ENCODE results near the gene DHRS7B. TPM values are rescaled to one million over a fixed set of nuclear protein-coding genes. Genes with fewer than 3 reads are reported as not detected.
"Not testable (repeated sequence)": the region's sequence is repeated elsewhere in the genome, so short reads cannot be mapped to it uniquely, and the experiment has no call there.

Gene DHRS7B
- polyA plus RNA-seq, 1 experiment, result 12.5 TPM

GRCh38 chr17:21106316-21106715 lies 20.4 kb upstream of the DHRS7B start:
- H3K4me3 ChIP-seq (ENCODE audit: low read depth, low read length), result no peak overlapping the region
- peaks cover 8% of the 10 kb centered on the region for H3K27me3 ChIP-seq (ENCODE audit: control insufficient read depth, insufficient read depth, low read length)
- POLR2A ChIA-PET, result no interaction called here
- CTCF ChIA-PET, result interaction anchor here (3.6 kb wide), 1 partner anchor 13 kb away, joined by 33 read pairs; no protein-coding TSS in a partner anchor
- no peak for TF ChIP-seq CTCF (IDR thresholded peaks at IDR 0.05; ENCODE audit: low read depth, low read length)
- no peaks in the 10 kb centered on the region for H3K9me3 ChIP-seq (ENCODE audit: control insufficient read depth, insufficient read depth, low read length)
- no peak overlapping the region for H3K27ac ChIP-seq (ENCODE audit: low read depth, low read length)
- no peak for DNase-seq (ENCODE audit: low read depth, low spot score)

GRCh38 chr17:21107067-21107650 lies 19.6 kb upstream of the DHRS7B start:
- H3K27me3 ChIP-seq (ENCODE audit: control insufficient read depth, insufficient read depth, low read length); H3K27ac ChIP-seq (ENCODE audit: low read depth, low read length); DNase-seq (ENCODE audit: low read depth, low spot score); H3K9me3 ChIP-seq (ENCODE audit: control insufficient read depth, insufficient read depth, low read length); POLR2A ChIA-PET; H3K4me3 ChIP-seq (ENCODE audit: low read depth, low read length): not testable (repeated sequence)
- CTCF ChIA-PET, result interaction anchor here (3.6 kb wide), 1 partner anchor 12 kb away, joined by 33 read pairs; no protein-coding TSS in a partner anchor

GRCh38 chr17:21108651-21109050 lies 18.1 kb upstream of the DHRS7B start:
- ChIA-PET POLR2A (no interaction called here), CTCF (interaction anchor here (1.3 to 3.6 kb wide), 2 partner anchors 11 to 403 kb away, joined by 3 to 33 read pairs; no protein-coding TSS in a partner anchor)
- no peak overlapping the region for H3K4me3 ChIP-seq (ENCODE audit: low read depth, low read length)

GRCh38 chr17:21113049-21113690 lies 13.6 kb upstream of the DHRS7B start:
- no peak overlapping the region for H3K27ac ChIP-seq (ENCODE audit: low read depth, low read length)
- no peaks in the 10 kb centered on the region for H3K9me3 ChIP-seq (ENCODE audit: control insufficient read depth, insufficient read depth, low read length)
- H3K4me3 ChIP-seq (ENCODE audit: low read depth, low read length), result no peak overlapping the region
- H3K27me3 ChIP-seq (ENCODE audit: control insufficient read depth, insufficient read depth, low read length), result peaks cover 19% of the 10 kb centered on the region
- TF ChIP-seq CTCF (IDR thresholded peaks at IDR 0.05; ENCODE audit: low read depth, low read length), result no peak
- no peak for DNase-seq (ENCODE audit: low read depth, low spot score)
- CTCF ChIA-PET, result no interaction called here
- POLR2A ChIA-PET, result no interaction called here

More at GRCh38 chr17:21108651-21109050, 18.1 kb upstream of the DHRS7B start:
- no peak for TF ChIP-seq CTCF (IDR thresholded peaks at IDR 0.05; ENCODE audit: low read depth, low read length)
- no peak for DNase-seq (ENCODE audit: low read depth, low spot score)
- H3K27ac ChIP-seq (ENCODE audit: low read depth, low read length), result no peak overlapping the region
- H3K27me3 ChIP-seq (ENCODE audit: control insufficient read depth, insufficient read depth, low read length), result peaks cover 8% of the 10 kb centered on the region
- H3K9me3 ChIP-seq (ENCODE audit: control insufficient read depth, insufficient read depth, low read length), result no peaks in the 10 kb centered on the region

- no peak for DNase-seq (ENCODE audit: low read depth, low spot score)
- no peak for TF ChIP-seq CTCF (IDR thresholded peaks at IDR 0.05; ENCODE audit: low read depth, low read length)
- ChIA-PET CTCF (no interaction called here), POLR2A (no interaction called here)
- Histone ChIP-seq H3K27ac (ENCODE audit: low read depth, low read length) (no peak overlapping the region), H3K27me3 (ENCODE audit: control insufficient read depth, insufficient read depth, low read length) (peaks cover 20% of the 10 kb centered on the region), H3K4me3 (ENCODE audit: low read depth, low read length) (no peak overlapping the region), H3K9me3 (ENCODE audit: control insufficient read depth, insufficient read depth, low read length) (no peaks in the 10 kb centered on the region)
Measured at GRCh38 chr17:21113716-21114115, 13.0 kb upstream of the DHRS7B start.

- POLR2A ChIA-PET; H3K27ac ChIP-seq (ENCODE audit: low read depth, low read length); H3K4me3 ChIP-seq (ENCODE audit: low read depth, low read length); H3K9me3 ChIP-seq (ENCODE audit: control insufficient read depth, insufficient read depth, low read length); DNase-seq (ENCODE audit: low read depth, low spot score): not testable (repeated sequence)
- peaks cover 15% of the 10 kb centered on the region for H3K27me3 ChIP-seq (ENCODE audit: control insufficient read depth, insufficient read depth, low read length)
- CTCF ChIA-PET, result interaction anchor here (1.1 kb wide), 1 partner anchor 397 kb away, joined by 3 read pairs; no protein-coding TSS in a partner anchor
Measured at GRCh38 chr17:21114791-21115190, 12.0 kb upstream of the DHRS7B start.
